SU-DHL-6 (cell line): ENCODE measurements around the gene HIVEP3.

Source experiments
- H2AFZ ChIP-seq: fragments of 200-600 bp; sonication (generic); 2 replicates; pipeline ENCODE4 v1.6.1; 2014; ENCODE audit warnings: low read depth, mild to moderate bottlenecking, moderate library complexity, mixed read lengths, antibody characterized with exemption, low read length; ENCODE audit not compliant: severe bottlenecking
- H3F3A ChIP-seq: fragments of 200-600 bp; shearing (Covaris generic); 2 replicates; pipeline ENCODE4 v1.6.0; 2016; ENCODE audit warnings: antibody characterized with exemption, mild to moderate bottlenecking; ENCODE audit not compliant: insufficient read depth
- H3K27ac ChIP-seq: fragments of 200-600 bp; sonication (generic); 2 replicates; pipeline ENCODE4 v1.5.1; 2016; ENCODE audit warnings: low read depth, mild to moderate bottlenecking, low read length, moderate library complexity, mixed read lengths
- H3K27me3 ChIP-seq: fragments of 200-600 bp; sonication (generic), shearing (Covaris generic); 2 replicates; pipeline ENCODE4 v1.6.0; 2014; ENCODE audit warnings: mild to moderate bottlenecking, low read length
- H3K36me3 ChIP-seq: fragments of 200-600 bp; sonication (generic); 2 replicates; pipeline ENCODE4 v1.6.1; 2014; ENCODE audit warnings: mild to moderate bottlenecking, low read length, mixed read lengths
- H3K4me2 ChIP-seq: fragments of 300-600, 200-600 bp; shearing (Covaris generic), sonication (generic); 2 replicates; pipeline ENCODE4 v1.6.0; 2014; ENCODE audit warnings: low read length, low read depth, mild to moderate bottlenecking; ENCODE audit not compliant: poor library complexity, severe bottlenecking
- H3K4me3 ChIP-seq: fragments of 200-600 bp; sonication (generic); 2 replicates; pipeline ENCODE4 v1.5.1; 2014; ENCODE audit warnings: antibody characterized with exemption, low read length, mild to moderate bottlenecking, mixed read lengths; ENCODE audit not compliant: insufficient read depth, poor library complexity, severe bottlenecking
- H3K79me2 ChIP-seq: fragments of 200-600 bp; sonication (generic); 2 replicates; pipeline ENCODE4 v1.6.1; 2014; ENCODE audit warnings: mild to moderate bottlenecking, low read length, moderate library complexity; ENCODE audit not compliant: insufficient read depth
- H3K9ac ChIP-seq: fragments of 200-600 bp; sonication (generic); 2 replicates; pipeline ENCODE4 v1.7.0; 2014; ENCODE audit warnings: mild to moderate bottlenecking, low read length
- H3K9me2 ChIP-seq: fragments of 200-600 bp; sonication (generic); replicated peaks from 2 replicates; pipeline ENCODE4 v1.6.1; 2014; ENCODE audit warnings: low read length; ENCODE audit not compliant: insufficient read depth
- H3K9me3 ChIP-seq: fragments of 200-600 bp; sonication (generic); 2 replicates; pipeline ENCODE4 v1.6.1; 2014; ENCODE audit warnings: low read length, mixed read lengths; ENCODE audit not compliant: insufficient read depth
- H4K20me1 ChIP-seq: fragments of 200-600 bp; sonication (generic); 2 replicates; pipeline ENCODE4 v1.6.1; 2014; ENCODE audit warnings: low read depth, mild to moderate bottlenecking, antibody characterized with exemption, low read length, moderate library complexity, mixed read lengths
- EZH2phosphoT487 ChIP-seq: fragments of 200-600 bp; sonication (generic), shearing (Covaris generic); conservative IDR thresholded peaks from 2 replicates; pipeline ENCODE4 v1.6.1; 2018; ENCODE audit warnings: mild to moderate bottlenecking, antibody characterized with exemption, low read length, moderate library complexity, mixed read lengths
- TF ChIP-seq, protein P1 (sequence below): fragments of 200-600 bp; sonication (generic); IDR thresholded peaks from one replicate; pipeline ENCODE4 v1.5.1; 2017; ENCODE audit warnings: antibody characterized with exemption, mild to moderate bottlenecking, low read length, moderate library complexity; ENCODE audit not compliant: insufficient read depth, poor library complexity, severe bottlenecking

HIVEP3 gene

DNA sequence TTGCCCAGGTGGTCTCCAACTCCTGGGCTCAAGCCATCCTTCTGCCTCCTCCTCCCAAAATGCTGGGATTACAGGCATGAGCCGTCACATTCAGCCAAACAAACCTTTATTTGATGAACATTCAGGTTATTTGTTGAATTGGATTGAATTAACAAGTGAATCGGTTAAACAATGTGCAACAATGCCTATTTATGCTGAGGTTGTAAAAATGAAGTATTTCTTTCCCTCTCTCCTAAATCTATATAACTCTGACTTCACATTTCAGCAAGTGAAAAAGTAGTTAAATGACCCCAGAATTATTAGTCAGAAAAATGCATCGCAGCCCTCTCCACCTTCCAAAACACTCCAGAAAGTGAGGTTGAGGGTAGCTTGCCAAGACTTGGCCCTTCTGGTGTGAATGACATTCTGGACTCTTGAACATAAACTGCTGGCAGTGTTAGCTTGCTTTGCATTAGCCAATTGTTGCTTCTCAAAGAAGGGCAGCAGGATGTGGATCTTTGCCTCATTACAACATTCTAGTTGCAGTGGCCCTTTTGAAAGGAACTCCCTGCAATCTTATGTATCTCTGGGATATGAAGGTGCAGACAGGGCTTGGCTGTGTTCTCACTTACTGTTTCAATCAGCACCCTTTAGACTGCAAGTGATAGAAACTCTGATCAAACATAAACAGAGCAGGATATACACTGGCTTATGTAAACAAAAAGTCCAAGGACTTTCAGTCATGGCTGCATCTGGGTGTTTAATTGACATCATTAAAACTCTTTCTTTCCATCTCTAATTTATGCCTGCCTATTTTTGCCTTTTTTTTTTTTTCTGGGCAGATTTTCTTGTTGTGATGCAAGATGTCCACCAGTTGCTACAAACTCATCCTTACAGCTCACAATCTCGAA, 456.7 kb downstream of the HIVEP3 start:
- Histone ChIP-seq H3F3A (no peaks in the 10 kb centered on the region), H3K4me3 (no peak overlapping the region), H3K9ac (no peak overlapping the region), H3K9me3 (no peaks in the 10 kb centered on the region), H3K36me3 (no peaks in the 10 kb centered on the region), H3K79me2 (no peaks in the 10 kb centered on the region), H2AFZ (no peak overlapping the region), H3K4me2 (no peak overlapping the region), H3K27ac (no peak overlapping the region), H3K9me2 (no peaks in the 10 kb centered on the region), H4K20me1 (no peaks in the 10 kb centered on the region), H3K27me3 (no peaks in the 10 kb centered on the region)
- TF ChIP-seq, protein P1, sequence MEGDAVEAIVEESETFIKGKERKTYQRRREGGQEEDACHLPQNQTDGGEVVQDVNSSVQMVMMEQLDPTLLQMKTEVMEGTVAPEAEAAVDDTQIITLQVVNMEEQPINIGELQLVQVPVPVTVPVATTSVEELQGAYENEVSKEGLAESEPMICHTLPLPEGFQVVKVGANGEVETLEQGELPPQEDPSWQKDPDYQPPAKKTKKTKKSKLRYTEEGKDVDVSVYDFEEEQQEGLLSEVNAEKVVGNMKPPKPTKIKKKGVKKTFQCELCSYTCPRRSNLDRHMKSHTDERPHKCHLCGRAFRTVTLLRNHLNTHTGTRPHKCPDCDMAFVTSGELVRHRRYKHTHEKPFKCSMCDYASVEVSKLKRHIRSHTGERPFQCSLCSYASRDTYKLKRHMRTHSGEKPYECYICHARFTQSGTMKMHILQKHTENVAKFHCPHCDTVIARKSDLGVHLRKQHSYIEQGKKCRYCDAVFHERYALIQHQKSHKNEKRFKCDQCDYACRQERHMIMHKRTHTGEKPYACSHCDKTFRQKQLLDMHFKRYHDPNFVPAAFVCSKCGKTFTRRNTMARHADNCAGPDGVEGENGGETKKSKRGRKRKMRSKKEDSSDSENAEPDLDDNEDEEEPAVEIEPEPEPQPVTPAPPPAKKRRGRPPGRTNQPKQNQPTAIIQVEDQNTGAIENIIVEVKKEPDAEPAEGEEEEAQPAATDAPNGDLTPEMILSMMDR, result no peak
- no peak for TF ChIP-seq EZH2phosphoT487

DNA sequence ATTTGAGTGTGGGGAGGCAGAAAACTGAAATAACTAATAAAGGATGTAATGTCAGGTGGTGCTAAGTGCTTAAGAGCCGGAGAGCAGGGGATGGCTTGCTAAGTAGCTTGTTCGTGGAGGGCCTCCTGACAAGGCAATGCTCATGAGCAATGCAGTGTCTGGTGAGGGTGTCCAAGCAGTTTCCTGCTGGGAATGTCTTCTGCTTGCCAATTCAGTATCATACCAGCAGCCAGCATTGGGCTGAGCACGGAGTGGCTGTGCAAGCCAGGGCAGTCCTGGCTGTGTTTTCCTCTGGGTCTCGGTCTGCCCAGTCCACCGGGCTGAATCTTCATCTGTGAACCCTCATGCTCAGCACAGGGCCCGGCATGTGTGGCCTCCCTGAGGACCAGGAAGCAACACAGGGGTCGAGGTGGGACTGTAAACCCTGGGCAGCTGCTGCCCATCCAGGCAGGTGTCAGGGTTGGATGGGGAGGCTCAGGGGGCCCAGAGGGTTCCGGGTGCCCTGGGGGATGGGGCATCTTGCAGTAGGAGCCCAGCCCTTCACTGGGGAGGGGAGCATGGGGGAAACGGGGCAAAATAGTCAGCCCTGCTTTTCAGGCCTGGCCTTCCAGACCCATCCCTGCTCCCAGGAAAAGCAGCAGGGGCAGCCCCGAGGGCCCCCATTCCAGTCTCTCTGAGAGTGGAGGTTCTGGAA, 461.7 kb downstream of the HIVEP3 start:
- no peak overlapping the region for H2AFZ ChIP-seq
- no peaks in the 10 kb centered on the region for H3K36me3 ChIP-seq
- no peak overlapping the region for H3K4me2 ChIP-seq
- H4K20me1 ChIP-seq, result no peaks in the 10 kb centered on the region
- no peak for TF ChIP-seq EZH2phosphoT487
- TF ChIP-seq, protein P1, result no peak
- H3K9me2 ChIP-seq, result no peaks in the 10 kb centered on the region
- H3K27ac ChIP-seq, result no peak overlapping the region
- no peak overlapping the region for H3K9ac ChIP-seq
- no peaks in the 10 kb centered on the region for H3K27me3 ChIP-seq
- no peaks in the 10 kb centered on the region for H3F3A ChIP-seq
- no peaks in the 10 kb centered on the region for H3K79me2 ChIP-seq
- no peaks in the 10 kb centered on the region for H3K9me3 ChIP-seq
- H3K4me3 ChIP-seq, result no peak overlapping the region
